Kidney (tissue), 14 donors: ENCODE measurements around the gene ABCB8. TPM values are rescaled to one million over a fixed set of nuclear protein-coding genes. Genes with fewer than 3 reads are reported as not detected.
A peak's percentile ranks its signal among the peaks of the same experiment; 100 is the strongest.

ENCODE experiments used
- DNase-seq, 5 donors: peaks; one replicate each; pipeline ENCODE4 v3.0.0-alpha.2; 2013 to 2020
- FAIRE-seq: peaks from 2 replicates; lab custom pipeline; 2012; peaks lifted over from hg19 to GRCh38; lab: Jason Lieb, UNC
- H3K27ac ChIP-seq, 2 donors: one replicate each; pipeline ENCODE4 v1.7.0; 2013; ENCODE audit warnings: low read depth in 2 of 2, low read length in 2 of 2, inconsistent platforms in 1 of 2
- H3K27me3 ChIP-seq: one replicate; pipeline ENCODE4 v1.7.1; 2013; ENCODE audit warnings: low read length, inconsistent platforms; ENCODE audit not compliant: control insufficient read depth, insufficient read depth
- H3K36me3 ChIP-seq, 3 donors: one replicate each; pipeline versions ENCODE4 v1.7.0 to v1.7.1; 2013; ENCODE audit warnings: low read length in 3 of 3, control low read depth in 1 of 3, inconsistent platforms in 1 of 3; ENCODE audit not compliant: insufficient read depth in 3 of 3, control insufficient read depth in 2 of 3
- H3K4me1 ChIP-seq, 3 donors: one replicate each; pipeline versions ENCODE4 v1.7.0 to v1.7.1; 2013; ENCODE audit warnings: low read length in 3 of 3, inconsistent platforms in 1 of 3, low read depth in 1 of 3; ENCODE audit not compliant: control insufficient read depth in 2 of 3, insufficient read depth in 2 of 3
- H3K4me3 ChIP-seq, 3 donors: one replicate each; pipeline versions ENCODE4 v1.7.0 to v1.8.1; 2013; ENCODE audit warnings: low read length in 3 of 3, control low read depth in 1 of 3, inconsistent platforms in 1 of 3
- H3K9ac ChIP-seq, 3 donors: one replicate each; pipeline versions ENCODE4 v1.7.0 to v1.7.1; 2013; ENCODE audit warnings: low read length in 3 of 3, control low read depth in 1 of 3, inconsistent platforms in 1 of 3
- H3K9me3 ChIP-seq, 3 donors: one replicate each; pipeline versions ENCODE4 v1.7.0 to v1.7.1; 2013; ENCODE audit warnings: low read length in 3 of 3, control low read depth in 1 of 3, inconsistent platforms in 1 of 3; ENCODE audit not compliant: control insufficient read depth in 2 of 3, insufficient read depth in 1 of 3
- CTCF ChIP-seq: IDR thresholded peaks from 3 replicates; pipeline ENCODE4 v1.5.1; 2012; ENCODE audit warnings: mild to moderate bottlenecking, moderate library complexity, borderline replicate concordance; ENCODE audit not compliant: insufficient read depth; ENCODE audit errors: extremely low read depth
- intact Hi-C: fragments of 100-400 bp; cut with DNase I; formaldehyde crosslinking; loops from one replicate; pipeline ENCODE4 v1.11.1; 2022
- polyA plus RNA-seq: library from polyadenylated mRNA; stranded (reverse); fragments of 350-450 nt; fragmentation: Illumina TruSeq; extraction: RNeasy Lipid Tissue Mini Kit (QIAGEN cat#74804); gene quantifications from one replicate; pipeline ENCODE4 v1.2.3, GENCODE V29; 2014; ENCODE audit warnings: low read depth, low replicate concordance; ENCODE audit not compliant: insufficient read depth
- total RNA-seq: library from RNA; stranded (reverse); fragmentation: NEBNext Ultra II Directional; extraction: Animal tissue kit (Norgen Biotek cat#: 25700); gene quantifications from one replicate; pipeline ENCODE4 v1.2.1, GENCODE V29; 2021
- donor health status: control.
- donor health status: control.
- donor health status: control.
- donor health status: control.
- donor health status: control.
- donor health status: DM: yes; HTN: yes; CAD: no.
- donor health status: Normal renal cell carcinoma (clear cell type).

The ABCB8 gene
- total and polyA plus RNA-seq, 2 donors from 2014 or later: 34.3 to 36.0 TPM

- FAIRE-seq (no peak), DNase-seq (no peak)
- peaks cover 4 to 32% (median 17%) of the 10 kb centered on the region in 3 donors for H3K4me1 ChIP-seq
- no peaks in the 10 kb centered on the region for H3K9me3 ChIP-seq
- no peaks in the 10 kb centered on the region for H3K27me3 ChIP-seq
- H3K4me3 ChIP-seq: no peak overlapping the region
- no peak overlapping the region for H3K9ac ChIP-seq
- H3K27ac ChIP-seq: no peak overlapping the region
- intact Hi-C loops: no loop called here
- peaks cover 0 to 17% (median 10%) of the 10 kb centered on the region in 3 donors for H3K36me3 ChIP-seq
- no peak for TF ChIP-seq CTCF
These were observed 33.8 kb downstream of the ABCB8 start for GRCh38 chr7:151062111-151062398.

DNA sequence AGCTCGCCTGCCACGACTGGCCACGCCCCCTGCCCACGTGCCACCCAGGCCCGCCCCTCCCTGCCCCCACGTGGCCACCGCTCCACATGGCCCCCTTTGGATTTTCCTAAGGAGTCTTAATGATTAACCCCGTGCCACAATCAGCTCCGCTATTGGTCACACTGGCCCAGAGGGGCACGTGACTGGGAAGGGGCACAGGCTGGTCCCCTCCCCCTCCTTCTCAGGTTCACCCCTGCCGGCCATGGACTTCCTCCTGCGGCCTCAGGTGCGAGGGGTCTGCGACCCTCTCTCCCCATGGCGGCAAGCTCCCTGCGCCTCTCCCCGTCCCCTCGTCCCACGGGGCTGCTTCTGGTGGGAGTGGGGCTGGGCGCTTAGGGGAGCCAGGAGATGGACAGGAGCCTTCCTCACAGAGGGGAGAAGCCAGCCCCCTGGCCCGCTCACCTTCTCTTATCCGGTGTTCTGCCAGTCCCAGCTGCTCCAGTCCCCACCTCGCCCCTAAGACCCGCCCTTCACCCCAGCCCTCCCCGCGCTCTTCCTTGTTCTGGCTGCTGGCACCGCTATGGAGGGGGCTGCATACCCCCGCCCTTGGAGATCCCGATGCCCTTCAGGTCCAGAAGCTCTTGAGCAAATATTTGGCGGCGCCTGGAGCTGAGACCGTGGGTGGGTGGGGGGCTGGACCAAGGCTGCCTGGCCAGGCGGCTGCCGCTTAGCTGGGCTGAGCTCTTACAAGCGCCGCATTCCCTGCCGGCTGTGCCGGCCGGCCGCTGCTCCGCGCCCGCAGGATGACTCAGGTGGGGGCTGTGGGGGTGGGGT is 34.4 kb downstream of the ABCB8 start:
- H3K4me1 ChIP-seq: peaks cover 4 to 29% (median 16%) of the 10 kb centered on the region in 3 donors
- FAIRE-seq (no peak), DNase-seq (peak; percentile 87 to 94 (median 93))
- peak; percentile 6 for TF ChIP-seq CTCF
- H3K36me3 ChIP-seq: peaks cover 2 to 19% (median 13%) of the 10 kb centered on the region in 3 donors
- peak overlapping the region in 2 of 3 donors; percentile 45 to 57 for H3K4me3 ChIP-seq
- intact Hi-C loops: no loop called here
- H3K27ac ChIP-seq: peak overlapping the region; percentile 83 to 88
- H3K27me3 ChIP-seq: no peaks in the 10 kb centered on the region
- peak overlapping the region in 1 of 3 donors; percentile 65 for H3K9ac ChIP-seq
- H3K9me3 ChIP-seq: no peaks in the 10 kb centered on the region

GRCh38 chr7:151063212-151063561 is 34.9 kb downstream of the ABCB8 start:
- TF ChIP-seq CTCF: no peak
- no peaks in the 10 kb centered on the region for H3K9me3 ChIP-seq
- peaks cover 4 to 29% (median 16%) of the 10 kb centered on the region in 3 donors for H3K4me1 ChIP-seq
- DNase-seq: no peak
- H3K27ac ChIP-seq: no peak overlapping the region
- intact Hi-C loops: no loop called here
- H3K9ac ChIP-seq: no peak overlapping the region
- peaks cover 2 to 23% (median 15%) of the 10 kb centered on the region in 3 donors for H3K36me3 ChIP-seq
- H3K4me3 ChIP-seq: peak overlapping the region in 2 of 3 donors; percentile 29 to 42
- no peak for FAIRE-seq
- H3K27me3 ChIP-seq: no peaks in the 10 kb centered on the region
